Activated CD4-positive, alpha-beta T cell treated with anti-CD3 and anti-CD28 coated beads, Interleukin-2, amount 10 ng/mL, durations not matched to agents 7 days and 5 days (primary cell): Measurements from ENCODE around the gene ADAMTS5. TPM values are rescaled to one million over a fixed set of nuclear protein-coding genes. Genes with fewer than 3 reads are reported as not detected.

ENCODE experiments used
- CTCF ChIA-PET: fragments of 350-600 bp; sonication (Branson Sonifier 250); formaldehyde crosslinking; loops from one replicate; lab custom pipeline; 2021; ENCODE audit warnings: antibody characterized with exemption; lab: Charles Lee
- POLR2A ChIA-PET: fragments of 350-600 bp; sonication (Branson Sonifier 250); formaldehyde crosslinking; loops from one replicate; lab custom pipeline; 2021; ENCODE audit warnings: antibody characterized with exemption; lab: Charles Lee
- DNase-seq: peaks from one replicate; pipeline ENCODE4 v3.0.0-alpha.2; 2020
- H3K27ac Mint-ChIP-seq: one replicate; pipeline ENCODE4 v1.8.0; 2021; ENCODE audit warnings: mild to moderate bottlenecking, moderate library complexity, mixed read lengths
- H3K27me3 Mint-ChIP-seq: one replicate; pipeline ENCODE4 v1.8.0; 2021; ENCODE audit warnings: mixed read lengths
- H3K36me3 Mint-ChIP-seq: one replicate; pipeline ENCODE4 v1.8.0; 2021; ENCODE audit warnings: low read depth, mixed read lengths
- H3K4me1 Mint-ChIP-seq: one replicate; pipeline ENCODE4 v1.8.0; 2021; ENCODE audit warnings: mixed read lengths
- H3K4me3 Mint-ChIP-seq: one replicate; pipeline ENCODE4 v1.8.0; 2021; ENCODE audit warnings: mild to moderate bottlenecking, moderate library complexity, mixed read lengths
- H3K9me3 Mint-ChIP-seq: one replicate; pipeline ENCODE4 v1.8.0; 2021; ENCODE audit warnings: mixed read lengths
- total RNA-seq, 2 experiments: library from RNA; stranded (reverse); gene quantifications; one replicate each; pipeline ENCODE4 v1.2.3, GENCODE V29; 2021

The ADAMTS5 gene
- total RNA-seq, result not detected

DNA sequence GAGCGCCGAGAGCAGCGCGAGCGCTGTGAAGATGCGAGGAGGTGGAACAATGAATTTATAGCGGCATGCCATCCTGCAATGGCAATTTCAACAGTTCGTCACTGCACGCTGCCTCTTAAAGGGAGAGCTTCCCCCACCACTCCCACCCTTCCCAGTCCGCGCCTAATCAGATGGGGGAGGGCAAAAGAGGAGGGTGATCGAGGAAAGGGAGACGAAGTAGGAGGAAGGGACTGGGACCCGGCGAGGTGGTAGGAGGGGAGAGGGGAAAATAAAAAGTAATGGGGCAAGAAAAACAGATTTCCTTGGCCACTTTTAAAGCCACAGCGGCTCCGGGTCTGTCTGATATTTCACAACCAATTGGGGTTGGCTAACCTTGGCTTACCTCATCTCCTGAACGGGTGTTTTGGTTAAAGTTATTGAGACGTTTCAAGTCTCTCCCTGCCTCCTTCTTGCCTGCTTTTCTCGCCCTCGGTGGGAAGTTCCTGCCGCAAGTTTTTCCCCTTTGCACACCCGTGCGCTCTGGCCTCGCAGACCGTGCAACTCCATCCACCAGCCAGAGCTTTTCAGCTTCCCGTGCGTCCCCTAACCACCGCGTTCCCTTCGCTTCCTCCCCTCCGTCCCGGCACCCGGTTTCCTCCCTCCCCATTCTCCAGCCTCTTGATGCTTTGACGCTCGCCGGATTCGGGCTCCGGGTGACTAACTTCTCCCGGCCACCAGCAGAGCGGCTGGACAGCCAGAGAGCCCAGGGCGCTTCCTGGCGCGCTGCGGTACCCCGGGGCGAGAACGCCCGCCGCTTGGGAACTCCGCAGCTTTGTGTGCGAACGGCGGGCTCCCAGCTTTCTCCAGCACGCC, at the start of gene ADAMTS5:
Gene ADAMTS5 (minus strand): TSS at position 27 of the 852 bp plus-strand sequence. CDS start 697 bp downstream, outside the sequence.
- peaks cover 49% of the 10 kb centered on the region for H3K27me3 Mint-ChIP-seq

DNA sequence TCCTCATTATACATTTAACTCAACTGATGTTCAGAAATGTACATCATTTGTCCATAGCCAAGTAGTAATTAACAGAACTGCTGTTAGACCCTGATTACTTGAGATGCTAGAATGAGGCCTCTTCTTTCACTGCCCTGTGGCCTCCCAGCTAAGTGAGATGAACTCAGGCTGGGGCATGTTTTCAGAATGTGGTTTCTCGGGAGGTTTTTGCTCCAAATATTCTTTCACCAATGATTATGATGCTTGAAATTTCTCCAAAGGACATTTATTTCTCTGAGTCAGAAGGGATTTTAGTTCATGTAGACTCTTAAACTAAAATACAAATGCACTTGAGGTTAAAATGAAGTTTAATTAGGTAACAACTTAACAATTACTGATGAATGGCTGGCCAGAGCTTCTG, 34.6 kb upstream of the ADAMTS5 start:
- ChIA-PET CTCF (no interaction called here), POLR2A (no interaction called here)
- DNase-seq, result no peak
- Mint-ChIP-seq H3K27me3 (no peaks in the 10 kb centered on the region), H3K27ac (no peak overlapping the region), H3K4me3 (no peak overlapping the region), H3K9me3 (no peaks in the 10 kb centered on the region), H3K36me3 (no peaks in the 10 kb centered on the region), H3K4me1 (no peaks in the 10 kb centered on the region)

More for the DNA sequence above, at the start of gene ADAMTS5:
- Mint-ChIP-seq H3K4me3 (no peak within 1 kb of the TSS), H3K4me1 (no peaks in the 10 kb centered on the region), H3K36me3 (no peaks in the 10 kb centered on the region), H3K27ac (no peak within 1 kb of the TSS), H3K9me3 (no peaks in the 10 kb centered on the region)
- CTCF ChIA-PET, result interaction anchor here (1.5 kb wide), 1 partner anchor 21 kb away, joined by 3 read pairs; no protein-coding TSS in a partner anchor
- no peak for DNase-seq
- POLR2A ChIA-PET, result no interaction called here

DNA sequence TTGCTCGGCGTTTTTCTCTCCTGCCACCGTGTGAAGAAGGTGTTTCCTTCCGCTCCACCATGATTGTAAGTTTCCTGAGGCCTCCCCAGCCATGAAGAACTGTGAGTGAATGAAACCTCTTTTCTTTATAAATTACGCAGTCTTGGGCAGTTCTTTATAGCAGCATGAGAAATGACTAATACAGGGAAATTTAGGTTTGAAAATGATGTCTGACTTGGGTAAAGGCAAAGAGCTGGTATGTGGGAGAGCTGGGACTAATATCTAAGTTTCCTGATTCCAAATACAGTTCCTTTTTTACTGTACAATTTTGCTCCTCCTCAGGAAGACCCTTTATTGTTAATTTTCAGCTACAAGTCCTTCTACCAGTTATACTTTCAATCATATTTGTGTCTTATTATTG, 16.7 kb upstream of the ADAMTS5 start:
- POLR2A ChIA-PET, result no interaction called here
- Mint-ChIP-seq H3K4me3 (no peak overlapping the region), H3K4me1 (no peaks in the 10 kb centered on the region), H3K36me3 (no peaks in the 10 kb centered on the region), H3K9me3 (no peaks in the 10 kb centered on the region), H3K27ac (no peak overlapping the region), H3K27me3 (no peaks in the 10 kb centered on the region)
- DNase-seq, result no peak
- CTCF ChIA-PET, result no interaction called here

DNA sequence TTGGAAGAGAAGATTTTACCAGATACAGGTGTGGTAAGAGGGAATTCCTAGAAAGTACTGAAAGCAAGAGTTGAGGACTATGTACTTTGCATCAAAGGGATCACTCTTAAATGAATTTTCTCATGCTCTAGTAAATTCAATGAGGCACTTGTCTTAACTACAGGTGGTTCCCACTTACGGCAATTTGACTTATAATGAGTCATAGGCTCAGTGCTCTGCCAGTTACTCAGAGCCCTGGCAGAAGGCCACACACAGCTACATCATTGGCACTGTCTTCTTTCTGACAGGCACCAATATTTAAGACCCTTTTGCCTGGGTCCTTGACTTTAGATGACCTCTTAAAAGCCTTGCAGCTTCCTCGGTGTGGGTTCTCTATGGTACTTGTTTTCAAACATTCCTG, 15.9 kb upstream of the ADAMTS5 start:
- Mint-ChIP-seq H3K27ac (no peak overlapping the region), H3K4me1 (no peaks in the 10 kb centered on the region), H3K27me3 (no peaks in the 10 kb centered on the region), H3K36me3 (no peaks in the 10 kb centered on the region), H3K4me3 (no peak overlapping the region), H3K9me3 (no peaks in the 10 kb centered on the region)
- no peak for DNase-seq
- ChIA-PET CTCF (no interaction called here), POLR2A (no interaction called here)

DNA sequence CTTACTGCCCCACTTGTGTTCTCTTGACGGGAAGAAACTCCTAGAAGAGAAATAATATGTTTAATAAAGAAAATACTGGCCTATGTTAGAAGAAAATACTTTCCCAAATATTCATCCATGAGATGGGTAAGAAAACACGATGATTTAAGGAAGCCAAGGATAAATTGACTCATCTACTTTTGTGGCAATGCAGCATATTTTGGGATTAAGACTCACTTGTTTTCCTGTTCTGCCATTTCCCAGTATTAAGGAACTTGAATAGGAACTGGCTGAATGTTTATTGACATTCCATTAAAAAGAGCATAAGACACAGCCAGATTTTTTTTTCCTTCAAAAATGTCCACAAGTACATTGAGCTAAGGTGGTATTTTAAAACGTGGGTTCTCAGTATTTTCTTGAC, 10.9 kb upstream of the ADAMTS5 start:
- Mint-ChIP-seq H3K4me3 (no peak overlapping the region), H3K9me3 (no peaks in the 10 kb centered on the region), H3K27ac (no peak overlapping the region), H3K27me3 (no peaks in the 10 kb centered on the region), H3K36me3 (no peaks in the 10 kb centered on the region), H3K4me1 (no peaks in the 10 kb centered on the region)
- ChIA-PET CTCF (no interaction called here), POLR2A (no interaction called here)
- no peak for DNase-seq

DNA sequence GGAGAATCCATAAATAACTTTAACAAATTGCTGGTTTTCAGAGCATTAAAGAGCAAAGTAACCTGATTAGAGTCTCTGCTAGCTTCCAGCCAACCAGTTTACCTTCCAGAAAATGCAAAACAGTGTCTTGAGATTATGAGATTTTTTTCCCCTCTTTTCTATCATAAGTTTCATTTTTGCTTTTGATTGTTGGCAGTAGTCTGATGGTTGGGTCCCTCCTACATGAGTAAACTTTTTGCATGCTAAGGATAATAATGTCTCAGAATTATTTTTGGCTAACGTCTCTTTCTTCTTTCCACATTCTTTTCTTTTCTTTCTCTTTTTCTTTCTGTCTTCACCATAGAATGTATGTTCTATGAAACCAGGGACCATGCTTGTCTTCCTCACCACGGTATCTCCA, 6.3 kb upstream of the ADAMTS5 start:
- Mint-ChIP-seq H3K9me3 (no peaks in the 10 kb centered on the region), H3K27ac (no peak overlapping the region), H3K27me3 (peaks cover 7% of the 10 kb centered on the region), H3K4me1 (no peaks in the 10 kb centered on the region), H3K36me3 (no peaks in the 10 kb centered on the region), H3K4me3 (no peak overlapping the region)
- DNase-seq, result no peak
- POLR2A ChIA-PET, result no interaction called here
- CTCF ChIA-PET, result no interaction called here

DNA sequence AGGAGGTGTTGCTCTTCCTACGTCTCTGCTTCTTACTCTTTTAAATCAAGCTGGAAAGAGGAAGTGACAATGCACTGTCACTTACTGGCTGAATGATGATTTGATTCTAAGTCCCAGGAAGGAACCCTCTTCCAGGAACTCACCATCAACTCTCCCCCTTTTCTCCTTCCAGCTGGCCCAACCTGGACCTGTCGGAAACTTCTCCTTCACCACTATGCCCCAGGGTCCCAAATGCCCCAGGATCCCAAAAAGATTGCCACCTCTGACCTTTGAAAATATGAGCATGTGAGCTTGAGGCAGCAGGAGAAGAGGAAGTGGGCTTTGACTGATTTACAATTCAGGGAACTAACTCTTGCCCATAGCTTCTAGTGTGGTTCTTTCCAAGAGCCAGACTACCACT, 5.3 kb upstream of the ADAMTS5 start:
- Mint-ChIP-seq H3K27me3 (peaks cover 17% of the 10 kb centered on the region), H3K36me3 (no peaks in the 10 kb centered on the region), H3K27ac (no peak overlapping the region), H3K4me1 (no peaks in the 10 kb centered on the region), H3K9me3 (no peaks in the 10 kb centered on the region), H3K4me3 (no peak overlapping the region)
- ChIA-PET POLR2A (no interaction called here), CTCF (no interaction called here)
- DNase-seq, result no peak

DNA sequence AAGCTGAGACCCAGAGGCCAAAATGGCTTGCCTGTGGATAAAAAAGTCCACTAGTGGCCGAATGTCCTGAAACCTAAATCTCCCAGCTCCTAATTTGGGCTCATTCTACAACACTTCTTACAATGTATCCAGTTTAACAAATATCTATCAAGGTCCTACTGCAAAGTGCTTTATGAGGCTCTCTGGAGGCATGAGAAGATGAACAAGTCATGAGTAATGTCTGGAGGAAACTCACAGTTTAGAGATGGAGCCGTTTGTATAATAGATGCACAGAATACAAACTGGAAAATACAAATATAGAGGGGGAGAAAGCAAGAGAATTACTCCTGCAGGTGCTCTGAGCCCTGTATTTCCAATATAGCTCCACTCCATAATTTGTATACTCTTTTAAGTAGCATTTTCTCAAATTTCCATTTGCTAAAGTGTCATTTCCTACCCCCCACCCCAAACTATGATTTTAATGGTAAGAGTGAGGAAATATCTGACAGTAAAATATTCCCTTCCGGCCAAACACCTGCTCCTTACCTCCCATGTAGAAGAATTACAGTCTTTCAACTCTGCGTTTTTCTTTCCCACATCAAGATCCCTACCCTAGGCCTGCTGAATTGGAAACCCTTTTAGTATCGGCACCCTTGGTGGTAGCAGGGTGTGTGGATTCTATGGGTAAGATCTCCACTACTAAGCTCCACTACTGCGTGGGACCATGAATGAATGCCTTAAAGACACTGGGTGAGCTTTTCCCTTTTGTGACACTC, 3.3 kb upstream of the ADAMTS5 start:
- POLR2A ChIA-PET, result no interaction called here
- CTCF ChIA-PET, result no interaction called here
- H3K27ac Mint-ChIP-seq, result no peak overlapping the region

DNA sequence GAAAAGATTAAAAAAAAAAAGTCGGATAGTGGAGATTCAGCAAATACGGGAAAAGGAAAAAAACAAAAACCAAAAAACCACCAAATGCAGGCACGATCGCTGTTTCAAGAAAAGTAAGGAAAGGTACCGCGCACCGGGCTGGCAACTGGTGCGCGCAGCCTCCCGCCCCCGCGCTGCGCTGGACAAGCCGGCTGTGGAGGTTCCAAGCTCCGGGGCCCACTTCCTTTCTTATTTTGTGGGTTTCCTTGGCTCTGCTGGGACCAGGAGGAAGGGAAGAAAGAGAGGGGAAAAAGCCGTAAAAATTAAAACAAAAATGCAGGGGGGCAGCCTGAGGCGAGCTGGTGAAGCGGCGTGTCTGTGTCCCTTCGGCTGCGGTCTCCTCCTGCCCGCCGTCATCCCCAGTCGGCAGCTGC, 233 bp downstream of the ADAMTS5 start:
- Mint-ChIP-seq H3K9me3 (no peaks in the 10 kb centered on the region), H3K36me3 (no peaks in the 10 kb centered on the region), H3K27me3 (peaks cover 52% of the 10 kb centered on the region), H3K4me1 (no peaks in the 10 kb centered on the region), H3K27ac (no peak overlapping the region), H3K4me3 (no peak overlapping the region)
- CTCF ChIA-PET, result interaction anchor here (1.5 kb wide), 1 partner anchor 22 kb away, joined by 3 read pairs; no protein-coding TSS in a partner anchor
- POLR2A ChIA-PET, result no interaction called here
- no peak for DNase-seq

More for the DNA sequence above, 3.3 kb upstream of the ADAMTS5 start:
- DNase-seq, result no peak
- H3K36me3 Mint-ChIP-seq, result no peaks in the 10 kb centered on the region
- no peak overlapping the region for H3K4me3 Mint-ChIP-seq
- H3K4me1 Mint-ChIP-seq, result no peaks in the 10 kb centered on the region
- H3K27me3 Mint-ChIP-seq, result peaks cover 33% of the 10 kb centered on the region
- no peaks in the 10 kb centered on the region for H3K9me3 Mint-ChIP-seq

DNA sequence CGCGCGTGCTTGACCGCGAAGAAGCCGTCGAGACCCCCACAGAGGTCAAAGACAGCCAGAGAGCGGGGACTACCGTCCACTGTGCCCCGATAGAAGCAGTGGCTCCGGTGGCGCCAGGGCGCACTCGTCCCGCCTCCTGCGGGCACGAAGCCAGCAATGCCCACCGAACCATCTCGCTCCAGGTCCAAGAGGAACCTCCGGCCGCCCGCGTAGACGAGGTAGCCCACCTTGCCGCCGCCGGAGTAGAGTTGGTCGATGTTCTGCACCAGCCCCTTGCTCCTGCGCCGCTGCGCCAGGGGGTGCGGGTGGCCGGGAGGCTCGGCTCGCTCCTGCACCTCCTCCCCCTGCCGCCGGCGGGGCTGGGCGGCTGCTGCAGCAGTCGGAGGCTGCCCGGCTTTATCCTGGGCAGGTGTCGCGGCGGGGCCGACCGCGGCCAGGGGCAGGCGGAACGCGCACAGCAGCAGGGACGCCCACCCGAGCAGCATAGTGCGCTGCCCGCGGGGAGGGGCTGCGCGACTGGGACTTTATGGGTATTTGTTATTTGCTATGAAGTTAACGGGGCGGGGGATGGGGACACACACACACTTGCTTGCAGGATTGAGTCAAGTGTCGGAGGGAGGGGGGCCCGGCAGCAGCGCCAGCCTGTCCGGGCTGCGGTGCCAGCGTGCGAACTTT, 844 bp downstream of the ADAMTS5 start:
- Mint-ChIP-seq H3K4me1 (no peaks in the 10 kb centered on the region), H3K4me3 (no peak overlapping the region), H3K36me3 (no peaks in the 10 kb centered on the region), H3K27me3 (peaks cover 52% of the 10 kb centered on the region), H3K9me3 (no peaks in the 10 kb centered on the region), H3K27ac (no peak overlapping the region)
- ChIA-PET CTCF (no interaction called here), POLR2A (no interaction called here)
- DNase-seq, result no peak

DNA sequence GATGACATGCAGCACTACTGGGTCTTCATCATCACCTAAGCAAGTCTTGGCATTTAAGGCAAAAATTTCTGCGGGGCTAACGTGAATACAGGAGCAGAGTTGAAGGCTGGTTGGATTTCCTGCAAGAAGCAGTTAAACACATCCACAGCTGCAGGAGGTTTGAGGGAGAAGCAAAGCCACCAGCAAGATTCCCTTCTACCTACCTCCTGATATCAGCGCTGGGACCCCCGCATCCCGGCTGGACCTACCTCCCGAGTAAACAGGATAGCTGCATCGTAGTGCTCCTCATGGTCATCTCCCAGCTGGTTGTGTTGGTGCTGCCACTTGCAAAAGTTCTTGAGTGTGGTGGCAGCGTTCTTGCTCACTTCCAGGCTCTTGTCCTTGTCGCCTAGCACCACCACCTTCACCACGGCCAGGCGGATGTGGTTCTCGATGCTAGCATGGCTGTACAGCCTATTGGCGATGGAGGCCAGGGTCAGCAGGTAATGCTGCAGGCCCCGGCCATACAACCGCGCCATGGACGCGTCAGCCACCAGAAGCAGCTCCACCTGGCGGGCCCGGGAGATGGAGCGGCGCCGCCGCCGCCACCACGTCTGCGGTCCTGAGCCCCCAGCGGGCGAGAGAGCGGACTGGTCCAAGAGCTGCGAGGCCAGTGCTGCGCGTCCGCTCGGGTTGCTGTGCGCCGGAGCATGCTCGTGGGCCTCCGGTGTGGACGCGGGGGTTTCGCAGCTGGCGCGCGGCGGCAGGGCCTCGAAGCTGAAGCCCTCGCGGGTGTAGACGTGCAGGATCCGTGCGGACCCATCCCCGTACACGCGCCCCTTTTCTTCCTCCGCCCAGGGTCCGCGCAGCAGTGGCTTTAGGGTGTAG, 1.6 kb downstream of the ADAMTS5 start:
- ChIA-PET POLR2A (no interaction called here), CTCF (no interaction called here)
- DNase-seq, result no peak
- Mint-ChIP-seq H3K4me1 (no peaks in the 10 kb centered on the region), H3K4me3 (no peak overlapping the region), H3K27me3 (peaks cover 50% of the 10 kb centered on the region), H3K9me3 (no peaks in the 10 kb centered on the region), H3K36me3 (no peaks in the 10 kb centered on the region), H3K27ac (no peak overlapping the region)

DNA sequence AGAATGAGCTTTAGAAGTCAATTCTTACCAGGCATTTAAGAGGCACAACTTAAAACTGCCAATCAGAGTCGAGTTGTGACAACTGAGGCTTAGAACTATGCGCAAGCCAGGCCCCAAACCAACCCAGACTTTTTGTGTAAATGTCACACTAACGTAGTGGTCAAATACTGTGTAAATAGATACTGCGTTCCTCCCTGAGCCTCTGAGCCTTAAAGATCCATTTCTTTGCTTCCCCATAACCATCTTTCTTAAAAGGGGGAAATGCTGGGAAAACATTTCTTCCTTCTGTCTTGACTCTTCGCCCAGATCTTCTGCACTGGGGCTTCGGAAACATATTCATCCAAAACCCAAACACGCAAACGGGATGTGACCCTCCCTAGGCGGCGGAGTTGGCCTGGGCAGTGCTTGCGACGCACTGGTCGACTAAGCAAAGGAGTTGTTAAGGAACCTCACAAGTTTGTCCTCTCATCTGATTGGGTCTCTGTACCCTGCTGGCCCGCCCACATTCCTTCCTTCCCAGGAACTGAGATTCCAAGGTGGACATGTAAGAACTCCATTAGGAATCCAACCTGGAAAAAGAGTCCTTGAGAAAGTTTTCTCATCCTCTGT, 2.6 kb downstream of the ADAMTS5 start:
- Mint-ChIP-seq H3K36me3 (no peaks in the 10 kb centered on the region), H3K4me1 (no peaks in the 10 kb centered on the region), H3K27me3 (peaks cover 50% of the 10 kb centered on the region), H3K27ac (no peak overlapping the region), H3K4me3 (no peak overlapping the region), H3K9me3 (no peaks in the 10 kb centered on the region)
- CTCF ChIA-PET, result no interaction called here
- no peak for DNase-seq
- POLR2A ChIA-PET, result no interaction called here
